Activated B cell treated with CpG ODN at 0.5 μM for 24 hours (primary cell): Measurements from ENCODE around the gene PTPN1. TPM values are rescaled to one million over a fixed set of nuclear protein-coding genes. Genes with fewer than 3 reads are reported as not detected.
"Not testable (repeated sequence)": the region's sequence is repeated elsewhere in the genome, so short reads cannot be mapped to it uniquely, and the experiment has no call there.

ENCODE experiments used
- ATAC-seq: fragments of 200-7000 bp; cut with Tn5 transposase; one replicate; pipeline ENCODE4 v1.10.0; 2021; ENCODE audit warnings: low read depth, mild to moderate bottlenecking, moderate library complexity
- CTCF ChIA-PET: fragments of 350-600 bp; sonication (Branson Sonifier 250); formaldehyde crosslinking; loops from one replicate; lab custom pipeline; 2021; ENCODE audit warnings: antibody characterized with exemption; lab: Charles Lee
- POLR2A ChIA-PET: fragments of 350-600 bp; sonication (Branson Sonifier 250); formaldehyde crosslinking; loops from one replicate; lab custom pipeline; 2021; ENCODE audit warnings: antibody characterized with exemption; lab: Charles Lee
- DNase-seq: peaks from one replicate; pipeline ENCODE4 v3.0.0; 2022
- H3K27ac Mint-ChIP-seq: one replicate; pipeline ENCODE4 v1.8.0; 2020; ENCODE audit warnings: mixed read lengths
- H3K27me3 Mint-ChIP-seq: one replicate; pipeline ENCODE4 v1.8.0; 2021; ENCODE audit warnings: mixed read lengths
- H3K36me3 Mint-ChIP-seq: one replicate; pipeline ENCODE4 v1.8.0; 2021; ENCODE audit warnings: low read depth, mixed read lengths
- H3K4me1 Mint-ChIP-seq: one replicate; pipeline ENCODE4 v1.8.0; 2021; ENCODE audit warnings: mixed read lengths
- H3K4me3 Mint-ChIP-seq: one replicate; pipeline ENCODE4 v1.8.0; 2020; ENCODE audit warnings: mild to moderate bottlenecking, mixed read lengths
- H3K9me3 Mint-ChIP-seq: one replicate; pipeline ENCODE4 v1.8.0; 2020; ENCODE audit warnings: mixed read lengths
- intact Hi-C: fragments of 100-400 bp; cut with micrococcal nuclease; formaldehyde crosslinking; loops from one replicate; pipeline ENCODE4 v1.15.1; 2024
- total RNA-seq: library from RNA; stranded (reverse); gene quantifications from 2 replicates; pipeline ENCODE4 v1.2.3, GENCODE V29; 2022
- TF ChIP-seq, protein P1 (sequence below): fragments of 200-600 bp; IDR thresholded peaks from one replicate; pipeline ENCODE4 v1.8.0; 2022; ENCODE audit warnings: antibody characterized with exemption, mild to moderate bottlenecking

The PTPN1 gene
- total RNA-seq, 1 donor from 2014 or later, result 227 TPM

DNA sequence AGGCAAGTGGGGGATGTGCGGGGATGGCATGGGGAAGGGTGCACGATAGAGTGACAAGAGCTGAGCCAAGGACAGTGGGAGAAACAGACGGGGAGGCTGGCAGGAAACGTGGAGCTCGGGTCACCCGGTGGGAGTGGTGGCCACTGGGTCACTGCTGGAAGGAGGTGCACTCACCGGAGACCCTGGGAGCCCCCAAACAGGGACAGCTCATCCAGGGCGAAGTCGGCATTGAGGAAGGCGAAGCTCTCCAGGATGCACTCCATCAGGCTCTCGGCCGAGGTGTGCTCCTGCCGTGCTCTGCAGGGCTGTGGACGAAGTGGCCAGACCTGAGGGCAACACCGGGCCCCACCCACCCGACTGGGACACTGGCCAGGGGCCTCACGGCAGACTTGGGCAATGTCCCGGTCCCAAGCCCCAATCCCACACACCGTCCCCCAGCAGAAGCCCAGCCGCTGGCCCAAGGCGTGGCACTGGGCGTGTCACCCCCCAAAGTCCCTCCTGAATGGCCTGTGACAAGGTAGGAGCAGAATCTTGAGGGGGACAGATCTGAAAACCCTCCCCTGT lies 87.3 kb downstream of the PTPN1 start:
- POLR2A ChIA-PET, result interaction anchor here (0.6 kb wide), 1 partner anchor 25 kb away, joined by 7 read pairs; no protein-coding TSS in a partner anchor
- no peak for DNase-seq
- TF ChIP-seq, protein P1, sequence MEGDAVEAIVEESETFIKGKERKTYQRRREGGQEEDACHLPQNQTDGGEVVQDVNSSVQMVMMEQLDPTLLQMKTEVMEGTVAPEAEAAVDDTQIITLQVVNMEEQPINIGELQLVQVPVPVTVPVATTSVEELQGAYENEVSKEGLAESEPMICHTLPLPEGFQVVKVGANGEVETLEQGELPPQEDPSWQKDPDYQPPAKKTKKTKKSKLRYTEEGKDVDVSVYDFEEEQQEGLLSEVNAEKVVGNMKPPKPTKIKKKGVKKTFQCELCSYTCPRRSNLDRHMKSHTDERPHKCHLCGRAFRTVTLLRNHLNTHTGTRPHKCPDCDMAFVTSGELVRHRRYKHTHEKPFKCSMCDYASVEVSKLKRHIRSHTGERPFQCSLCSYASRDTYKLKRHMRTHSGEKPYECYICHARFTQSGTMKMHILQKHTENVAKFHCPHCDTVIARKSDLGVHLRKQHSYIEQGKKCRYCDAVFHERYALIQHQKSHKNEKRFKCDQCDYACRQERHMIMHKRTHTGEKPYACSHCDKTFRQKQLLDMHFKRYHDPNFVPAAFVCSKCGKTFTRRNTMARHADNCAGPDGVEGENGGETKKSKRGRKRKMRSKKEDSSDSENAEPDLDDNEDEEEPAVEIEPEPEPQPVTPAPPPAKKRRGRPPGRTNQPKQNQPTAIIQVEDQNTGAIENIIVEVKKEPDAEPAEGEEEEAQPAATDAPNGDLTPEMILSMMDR, result no peak

DNA sequence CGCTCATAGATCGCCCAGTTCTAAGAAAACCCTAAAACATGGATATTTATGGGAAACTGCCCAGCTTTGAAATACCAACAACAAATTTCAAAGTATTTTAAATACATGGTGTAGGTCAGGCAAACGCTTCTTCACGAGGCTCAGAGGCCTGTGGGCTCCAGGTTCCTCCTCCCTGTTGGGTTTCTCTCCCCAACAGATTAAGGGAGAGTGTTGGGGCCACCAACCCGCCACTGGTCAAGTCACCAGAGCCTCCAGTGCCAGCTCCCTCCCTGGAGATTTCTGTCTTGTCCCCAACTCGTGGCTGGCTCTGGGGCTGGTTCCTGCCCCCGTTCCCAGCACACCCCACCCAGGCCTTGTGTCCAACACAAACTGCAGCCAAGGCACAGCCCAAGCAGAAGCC lies 87.9 kb downstream of the PTPN1 start:
- POLR2A ChIA-PET, result no interaction called here
- Mint-ChIP-seq H3K9me3 (no peaks in the 10 kb centered on the region), H3K36me3 (no peaks in the 10 kb centered on the region), H3K4me1 (peaks cover 35% of the 10 kb centered on the region), H3K27me3 (peaks cover 5% of the 10 kb centered on the region), H3K4me3 (no peak overlapping the region), H3K27ac (no peak overlapping the region)
- TF ChIP-seq, protein P1, result no peak
- intact Hi-C loops, result no loop called here
- ATAC-seq (no peak), DNase-seq (no peak)
- CTCF ChIA-PET, result no interaction called here

More for the DNA sequence above, 87.3 kb downstream of the PTPN1 start:
- intact Hi-C loops, result no loop called here
- H3K9me3 Mint-ChIP-seq, result no peaks in the 10 kb centered on the region
- peaks cover 3% of the 10 kb centered on the region for H3K36me3 Mint-ChIP-seq
- CTCF ChIA-PET, result interaction anchor here (1.4 kb wide), 1 partner anchor 9 kb away, joined by 4 read pairs; no protein-coding TSS in a partner anchor
- H3K27me3 Mint-ChIP-seq, result peaks cover 5% of the 10 kb centered on the region
- no peak overlapping the region for H3K27ac Mint-ChIP-seq
- peaks cover 31% of the 10 kb centered on the region for H3K4me1 Mint-ChIP-seq
- no peak for ATAC-seq
- no peak overlapping the region for H3K4me3 Mint-ChIP-seq

DNA sequence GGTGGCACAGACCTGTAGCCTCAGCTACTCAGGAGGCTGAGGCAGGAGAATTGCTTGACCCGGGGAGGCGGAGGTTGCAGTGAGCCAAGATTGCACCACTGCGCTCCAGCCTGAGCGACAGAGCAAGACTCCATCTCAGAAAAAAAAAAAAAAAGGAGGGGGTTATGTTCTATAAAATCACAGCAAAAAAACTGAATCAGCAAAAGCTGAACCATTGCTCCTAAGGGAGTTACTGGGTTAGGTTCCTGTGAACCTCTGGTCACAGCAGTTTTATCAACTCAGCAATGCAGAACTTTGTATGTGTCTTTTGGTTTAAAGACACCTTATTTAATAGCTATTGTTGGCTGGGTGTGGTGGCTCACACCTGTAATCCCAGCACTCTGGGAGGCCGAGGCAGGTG lies 88.6 kb downstream of the PTPN1 start:
- ATAC-seq, H3K36me3 Mint-ChIP-seq, H3K27me3 Mint-ChIP-seq, intact Hi-C loops, H3K9me3 Mint-ChIP-seq, DNase-seq, H3K27ac Mint-ChIP-seq, H3K4me3 Mint-ChIP-seq: not testable (repeated sequence)
- ChIA-PET CTCF (interaction anchor here (1.7 kb wide), 1 partner anchor 10 kb away, joined by 9 read pairs; no protein-coding TSS in a partner anchor), POLR2A (interaction anchor here (0.7 to 1.0 kb wide), 2 partner anchors 12 to 221 kb away, joined by 4 read pairs; no protein-coding TSS in a partner anchor)
- peaks cover 35% of the 10 kb centered on the region for H3K4me1 Mint-ChIP-seq

DNA sequence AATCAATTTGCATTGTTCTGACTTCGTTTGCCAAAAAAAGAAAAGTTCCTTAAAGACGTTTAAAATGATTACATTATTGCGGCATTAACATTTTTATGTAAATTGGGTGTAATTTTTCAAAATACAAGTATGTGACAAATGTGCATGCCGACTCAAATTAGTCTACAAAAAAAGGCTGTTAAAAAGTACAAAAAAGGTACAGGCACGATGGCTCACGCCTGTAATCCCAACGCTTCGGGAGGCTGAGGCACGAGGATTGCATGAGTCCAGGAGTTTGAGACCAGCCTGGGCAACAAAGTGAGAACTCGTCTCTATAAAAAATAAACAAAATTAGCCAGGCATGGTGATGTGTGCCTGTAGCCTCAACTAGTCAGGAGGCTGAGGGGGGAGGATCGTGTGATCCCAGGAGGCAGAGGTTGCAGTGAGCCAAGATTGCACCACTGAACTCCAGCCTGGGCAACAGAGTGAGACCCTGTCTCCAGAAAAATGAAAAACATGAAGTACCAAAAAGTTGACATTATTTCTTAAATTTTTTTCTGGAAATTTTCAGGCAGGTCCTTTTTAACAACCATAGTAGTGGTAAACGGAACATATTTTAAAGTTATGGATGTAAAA lies 90.2 kb downstream of the PTPN1 start:
- H3K27ac Mint-ChIP-seq, result no peak overlapping the region
- TF ChIP-seq, protein P1, result no peak
- H3K4me1 Mint-ChIP-seq, result peaks cover 23% of the 10 kb centered on the region
- no peak overlapping the region for H3K4me3 Mint-ChIP-seq
- no peak for DNase-seq
- intact Hi-C loops, result loop anchor here (5.0 kb wide), 1 partner anchor 132 kb away; the partner anchor contains the start of gene PARD6B
- no peak for ATAC-seq
- H3K36me3 Mint-ChIP-seq, result no peaks in the 10 kb centered on the region
- H3K27me3 Mint-ChIP-seq, result peaks cover 8% of the 10 kb centered on the region
- ChIA-PET CTCF (no interaction called here), POLR2A (no interaction called here)
- no peaks in the 10 kb centered on the region for H3K9me3 Mint-ChIP-seq

GRCh38 chr20:50601511-50602431 lies 91.6 kb downstream of the PTPN1 start:
- Mint-ChIP-seq H3K4me3 (no peak overlapping the region), H3K36me3 (no peaks in the 10 kb centered on the region), H3K4me1 (peaks cover 10% of the 10 kb centered on the region), H3K9me3 (no peaks in the 10 kb centered on the region), H3K27ac (no peak overlapping the region), H3K27me3 (peaks cover 11% of the 10 kb centered on the region)
- ChIA-PET POLR2A (no interaction called here), CTCF (no interaction called here)
- TF ChIP-seq, protein P1, result no peak
- DNase-seq (no peak), ATAC-seq (no peak)
- intact Hi-C loops, result loop anchor here (5.0 kb wide), 1 partner anchor 131 kb away; the partner anchor contains the start of gene PARD6B
